ENCODE results near the gene RAPGEF3. TPM values are rescaled to one million over a fixed set of nuclear protein-coding genes. Genes with fewer than 3 reads are reported as not detected.
A peak's percentile ranks its signal among the peaks of the same experiment; 100 is the strongest.

RAPGEF3 gene
- total RNA-seq, 1 donor from 2014 or later = 1.4 TPM

GRCh38 chr12:47781479-47782371 is 23.0 kb upstream of the RAPGEF3 start:
- Mint-ChIP-seq H3K4me3 (no peak overlapping the region), H3K27ac (ENCODE audit: unreplicated experiment) (peak overlapping the region; percentile 68)

DNA sequence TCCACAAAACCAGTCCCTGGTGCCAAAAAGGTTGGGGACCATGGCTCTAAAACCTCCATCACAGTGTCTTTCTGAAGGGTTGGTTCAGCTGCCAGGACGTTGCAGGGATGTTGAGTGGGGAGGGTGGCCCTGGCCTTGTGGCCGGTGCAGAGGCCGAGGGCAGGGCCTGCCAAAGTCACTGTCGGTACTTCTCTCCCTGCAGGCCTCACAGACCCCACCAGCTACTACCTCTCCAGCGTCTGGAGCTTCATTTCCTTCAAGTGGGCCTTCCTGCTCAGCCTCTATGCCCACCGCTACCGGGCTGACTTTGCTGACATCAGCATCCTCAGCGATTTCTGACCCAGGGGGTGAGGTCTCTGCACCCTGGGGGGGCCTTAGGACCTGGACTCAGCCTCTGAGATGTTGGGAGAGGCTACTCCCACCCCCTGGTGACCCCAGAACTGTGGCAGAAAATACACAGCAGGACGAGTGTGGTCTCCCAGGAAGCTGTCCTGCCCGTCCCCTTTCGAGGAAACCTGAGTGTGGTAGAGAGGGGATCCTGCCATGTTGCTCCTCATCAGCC is 21.3 kb upstream of the RAPGEF3 start:
- H3K36me3 Mint-ChIP-seq (ENCODE audit: low read depth) = peaks cover 3% of the 10 kb centered on the region
- TF ChIP-seq, protein P1, sequence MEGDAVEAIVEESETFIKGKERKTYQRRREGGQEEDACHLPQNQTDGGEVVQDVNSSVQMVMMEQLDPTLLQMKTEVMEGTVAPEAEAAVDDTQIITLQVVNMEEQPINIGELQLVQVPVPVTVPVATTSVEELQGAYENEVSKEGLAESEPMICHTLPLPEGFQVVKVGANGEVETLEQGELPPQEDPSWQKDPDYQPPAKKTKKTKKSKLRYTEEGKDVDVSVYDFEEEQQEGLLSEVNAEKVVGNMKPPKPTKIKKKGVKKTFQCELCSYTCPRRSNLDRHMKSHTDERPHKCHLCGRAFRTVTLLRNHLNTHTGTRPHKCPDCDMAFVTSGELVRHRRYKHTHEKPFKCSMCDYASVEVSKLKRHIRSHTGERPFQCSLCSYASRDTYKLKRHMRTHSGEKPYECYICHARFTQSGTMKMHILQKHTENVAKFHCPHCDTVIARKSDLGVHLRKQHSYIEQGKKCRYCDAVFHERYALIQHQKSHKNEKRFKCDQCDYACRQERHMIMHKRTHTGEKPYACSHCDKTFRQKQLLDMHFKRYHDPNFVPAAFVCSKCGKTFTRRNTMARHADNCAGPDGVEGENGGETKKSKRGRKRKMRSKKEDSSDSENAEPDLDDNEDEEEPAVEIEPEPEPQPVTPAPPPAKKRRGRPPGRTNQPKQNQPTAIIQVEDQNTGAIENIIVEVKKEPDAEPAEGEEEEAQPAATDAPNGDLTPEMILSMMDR (conservative IDR thresholded peaks at IDR 0.05) = no peak
- no peak overlapping the region for H3K27ac Mint-ChIP-seq (ENCODE audit: unreplicated experiment)
- H3K4me1 Mint-ChIP-seq = peaks cover 30% of the 10 kb centered on the region
- no peak overlapping the region for H3K4me3 Mint-ChIP-seq
- no peaks in the 10 kb centered on the region for H3K9me3 Mint-ChIP-seq
- no peak for DNase-seq (ENCODE audit: low read depth, low spot score)
- H3K27me3 Mint-ChIP-seq (ENCODE audit: low read depth) = peaks cover 6% of the 10 kb centered on the region

More at GRCh38 chr12:47781479-47782371, 23.0 kb upstream of the RAPGEF3 start:
- DNase-seq (ENCODE audit: low read depth, low spot score) = no peak
- H3K36me3 Mint-ChIP-seq (ENCODE audit: low read depth) = peaks cover 3% of the 10 kb centered on the region
- H3K4me1 Mint-ChIP-seq = peaks cover 20% of the 10 kb centered on the region
- TF ChIP-seq, protein P1 (conservative IDR thresholded peaks at IDR 0.05) = no peak
- H3K9me3 Mint-ChIP-seq = no peaks in the 10 kb centered on the region
- H3K27me3 Mint-ChIP-seq (ENCODE audit: low read depth) = peaks cover 3% of the 10 kb centered on the region

DNA sequence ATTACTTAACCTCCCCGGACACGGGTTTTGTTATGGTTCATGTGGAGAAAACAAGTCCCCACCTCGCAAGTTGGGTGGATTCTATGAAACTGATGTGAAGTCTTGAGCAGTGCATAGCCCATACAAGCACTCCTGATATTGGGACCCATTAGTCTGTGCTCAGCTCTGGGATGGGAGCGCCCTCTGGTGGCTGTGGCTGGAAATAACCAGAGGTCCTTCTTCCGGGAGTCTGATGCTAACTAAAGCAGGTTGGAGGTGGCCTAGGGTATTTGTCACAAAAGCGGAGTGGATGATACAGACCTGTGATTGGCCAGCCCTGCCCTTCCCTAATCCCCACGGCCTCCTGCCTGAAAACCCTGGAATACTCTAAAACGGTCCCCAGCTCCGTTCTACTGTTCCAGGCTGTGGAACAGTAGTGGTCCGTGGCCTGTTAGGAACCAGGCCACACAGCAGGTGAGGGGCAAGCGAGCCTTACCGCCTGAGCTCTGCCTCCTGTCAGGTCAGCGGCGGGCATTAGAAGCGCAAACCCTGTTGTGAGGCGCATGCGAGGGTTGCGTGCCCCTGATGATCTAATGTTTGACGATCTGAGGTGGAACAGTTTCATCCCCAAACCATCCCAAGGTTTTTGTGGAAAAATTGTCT is 20.7 kb upstream of the RAPGEF3 start:
- Mint-ChIP-seq H3K36me3 (ENCODE audit: low read depth) (peaks cover 3% of the 10 kb centered on the region), H3K4me3 (peak overlapping the region; percentile 70), H3K27me3 (ENCODE audit: low read depth) (peaks cover 8% of the 10 kb centered on the region), H3K4me1 (peaks cover 36% of the 10 kb centered on the region), H3K27ac (ENCODE audit: unreplicated experiment) (no peak overlapping the region), H3K9me3 (no peaks in the 10 kb centered on the region)
- DNase-seq (ENCODE audit: low read depth, low spot score) = peak; percentile 98
- TF ChIP-seq, protein P1 (conservative IDR thresholded peaks at IDR 0.05) = peak; percentile 98

GRCh38 chr12:47778881-47779280 is 20.2 kb upstream of the RAPGEF3 start:
- peaks cover 41% of the 10 kb centered on the region for H3K4me1 Mint-ChIP-seq
- no peak for DNase-seq (ENCODE audit: low read depth, low spot score)
- no peaks in the 10 kb centered on the region for H3K9me3 Mint-ChIP-seq
- TF ChIP-seq, protein P1 (conservative IDR thresholded peaks at IDR 0.05) = no peak
- peaks cover 3% of the 10 kb centered on the region for H3K36me3 Mint-ChIP-seq (ENCODE audit: low read depth)
- peak overlapping the region; percentile 70 for H3K4me3 Mint-ChIP-seq
- no peak overlapping the region for H3K27ac Mint-ChIP-seq (ENCODE audit: unreplicated experiment)
- peaks cover 8% of the 10 kb centered on the region for H3K27me3 Mint-ChIP-seq (ENCODE audit: low read depth)

GRCh38 chr12:47777741-47778558 is 19.3 kb upstream of the RAPGEF3 start:
- peaks cover 8% of the 10 kb centered on the region for H3K27me3 Mint-ChIP-seq (ENCODE audit: low read depth)
- peaks cover 3% of the 10 kb centered on the region for H3K36me3 Mint-ChIP-seq (ENCODE audit: low read depth)
- H3K27ac Mint-ChIP-seq (ENCODE audit: unreplicated experiment) = no peak overlapping the region
- H3K4me1 Mint-ChIP-seq = peaks cover 44% of the 10 kb centered on the region
- no peak for DNase-seq (ENCODE audit: low read depth, low spot score)
- TF ChIP-seq, protein P1 (conservative IDR thresholded peaks at IDR 0.05) = no peak
- H3K4me3 Mint-ChIP-seq = peak overlapping the region; percentile 58
- H3K9me3 Mint-ChIP-seq = no peaks in the 10 kb centered on the region
